HCT116 (cell line): Measurements from ENCODE around the gene CBX5. TPM values are rescaled to one million over a fixed set of nuclear protein-coding genes. Genes with fewer than 3 reads are reported as not detected.

Source experiments
- ATAC-seq: fragments of 200-7000 bp; cut with Tn5 transposase; 2 replicates; pipeline ENCODE4 v1.9.1; 2020; ENCODE audit warnings: mild to moderate bottlenecking, moderate library complexity
- BruUV-seq: library from RNA; stranded (reverse); fragments of 400-500 nt; replicated peaks from 2 replicates; lab custom pipeline; 2021; lab: Mats Ljungman, UMichigan
- CTCF ChIA-PET: fragments of 300-600 bp; sonication (Branson Sonifier 250); formaldehyde crosslinking; loops from one replicate; lab custom pipeline; 2021; ENCODE audit warnings: antibody characterized with exemption; lab: Charles Lee
- POLR2A ChIA-PET: fragments of 300-600, 350-600 bp; sonication (Branson Sonifier 250); formaldehyde crosslinking; loops from one replicate; lab custom pipeline; 2021; ENCODE audit warnings: antibody characterized with exemption; lab: Charles Lee
- RAD21 ChIA-PET, 2 experiments: fragments of 300-600 bp; sonication (Branson Sonifier 250); formaldehyde crosslinking; loops; one replicate each; lab custom pipeline; 2023; ENCODE audit warnings: low total read pairs in 2 of 2; ENCODE audit not compliant: uncharacterized antibody in 2 of 2, unreplicated experiment in 2 of 2, low non-redundant PET in 1 of 2; lab: Charles Lee
- DNase-seq: peaks from one replicate; pipeline ENCODE4 v3.0.0-alpha.2; 2010; ENCODE audit warnings: low read depth, low spot score
- H2AFZ ChIP-seq: fragments of 200-600 bp; shearing (Covaris generic), sonication (generic); 2 replicates; pipeline ENCODE4 v1.6.1; 2017; ENCODE audit warnings: low read depth, mixed run types, mixed read lengths, antibody characterized with exemption, low read length; ENCODE audit not compliant: poor library complexity, severe bottlenecking
- H3K27ac ChIP-seq: 2 replicates; pipeline ENCODE4 v1.5.1; 2012; ENCODE audit warnings: low read depth, low read length
- H3K27me3 ChIP-seq: fragments of 200-600 bp; sonication (generic); 2 replicates; pipeline ENCODE4 v1.6.1; 2016; ENCODE audit warnings: mixed run types, low read length, mixed read lengths; ENCODE audit not compliant: insufficient read depth
- H3K36me3 ChIP-seq, 2 experiments: fragments of 200-500 bp in 1 of 2; fragments of 200-600 bp in 1 of 2; sonication (Bioruptor generic) in 1 of 2; sonication (generic) in 1 of 2; 2 replicates each; pipeline versions ENCODE4 v1.5.1 to v1.6.1; 2014 to 2016; ENCODE audit warnings: low read length in 2 of 2, inconsistent platforms in 1 of 2, mixed read lengths in 1 of 2, mixed run types in 1 of 2; ENCODE audit not compliant: insufficient read depth in 2 of 2, control insufficient read depth in 1 of 2
- H3K4me1 ChIP-seq, 2 experiments: fragments of 200-600 bp in 1 of 2; sonication (generic) in 1 of 2; 2 replicates each; pipeline versions ENCODE4 v1.5.1 to v1.6.1; 2012 to 2017; ENCODE audit warnings: low read length in 2 of 2, inconsistent platforms in 1 of 2, mild to moderate bottlenecking in 1 of 2, mixed read lengths in 1 of 2, mixed run types in 1 of 2, moderate library complexity in 1 of 2; ENCODE audit not compliant: insufficient read depth in 2 of 2, control insufficient read depth in 1 of 2
- H3K4me2 ChIP-seq: fragments of 200-600 bp; sonication (generic); 2 replicates; pipeline ENCODE4 v1.6.1; 2017; ENCODE audit warnings: mixed run types, low read length, mixed read lengths
- H3K4me3 ChIP-seq, 2 experiments: fragments of 200-600 bp in 1 of 2; sonication (generic) in 1 of 2; replicated peaks in 1 of 2; 2 replicates each; pipeline ENCODE4 v1.5.1; 2011 to 2016; ENCODE audit warnings: low read length in 2 of 2, control low read depth in 1 of 2, low read depth in 1 of 2, mild to moderate bottlenecking in 1 of 2, mixed read lengths in 1 of 2, mixed run types in 1 of 2
- H3K79me2 ChIP-seq: fragments of 200-600 bp; sonication (generic); 2 replicates; pipeline ENCODE4 v1.6.1; 2017; ENCODE audit warnings: mild to moderate bottlenecking, mixed run types, low read length, moderate library complexity, mixed read lengths; ENCODE audit not compliant: insufficient read depth
- H3K9ac ChIP-seq: fragments of 200-600 bp; sonication (generic); 2 replicates; pipeline ENCODE4 v1.6.1; 2016; ENCODE audit warnings: low read length, mixed read lengths
- H3K9me2 ChIP-seq: fragments of 200-600 bp; sonication (generic), shearing (Covaris generic); 2 replicates; pipeline ENCODE4 v1.6.1; 2017; ENCODE audit warnings: mixed run types, mild to moderate bottlenecking, moderate library complexity; ENCODE audit not compliant: insufficient read depth
- H3K9me3 ChIP-seq, 2 experiments: fragments of 200-500 bp in 1 of 2; fragments of 200-600 bp in 1 of 2; sonication (Bioruptor generic) in 1 of 2; sonication (generic) in 1 of 2; 2 replicates each; pipeline ENCODE4 v1.6.1; 2014 to 2017; ENCODE audit warnings: low read length in 2 of 2, mixed read lengths in 2 of 2, inconsistent platforms in 1 of 2, low read depth in 1 of 2, mild to moderate bottlenecking in 1 of 2, mixed run types in 1 of 2, moderate library complexity in 1 of 2; ENCODE audit not compliant: control insufficient read depth in 1 of 2, insufficient read depth in 1 of 2
- H4K20me1 ChIP-seq: fragments of 200-600 bp; sonication (generic), shearing (Covaris generic); 2 replicates; pipeline ENCODE4 v1.6.1; 2017; ENCODE audit warnings: mixed run types, mild to moderate bottlenecking, moderate library complexity; ENCODE audit not compliant: insufficient read depth
- FOSL1 ChIP-seq: IDR thresholded peaks from 2 replicates; pipeline ENCODE4 v1.6.1; 2012; ENCODE audit warnings: low read depth
- SIN3A ChIP-seq: IDR thresholded peaks from 2 replicates; pipeline ENCODE4 v1.6.1; 2012; ENCODE audit warnings: low read depth
- SRF ChIP-seq: IDR thresholded peaks from 2 replicates; pipeline ENCODE4 v1.6.1; 2012; ENCODE audit warnings: low read depth
- TCF7L2 ChIP-seq: IDR thresholded peaks from 2 replicates; pipeline ENCODE4 v1.7.0; 2011; ENCODE audit warnings: borderline replicate concordance, inconsistent platforms; ENCODE audit not compliant: insufficient read depth, insufficient read length; ENCODE audit errors: extremely low read depth
- ZFX ChIP-seq: fragments of 450-650 bp; IDR thresholded peaks from 2 replicates; pipeline ENCODE4 v1.6.1; 2017
- intact Hi-C: fragments of 100-400 bp; cut with micrococcal nuclease; formaldehyde crosslinking; loops from 2 replicates; pipeline ENCODE4 v1.10.0; 2022
- total RNA-seq: library from RNA; stranded (reverse); gene quantifications from one replicate; pipeline ENCODE4 v1.2.1, GENCODE V29; 2021; ENCODE audit not compliant: unreplicated experiment
- TF ChIP-seq, protein P1 (sequence below): IDR thresholded peaks from 2 replicates; pipeline ENCODE4 v1.6.1; 2012; ENCODE audit warnings: low read depth

CBX5 gene
- total RNA-seq, 1 experiment from 2014 or later: 72.3 TPM

DNA sequence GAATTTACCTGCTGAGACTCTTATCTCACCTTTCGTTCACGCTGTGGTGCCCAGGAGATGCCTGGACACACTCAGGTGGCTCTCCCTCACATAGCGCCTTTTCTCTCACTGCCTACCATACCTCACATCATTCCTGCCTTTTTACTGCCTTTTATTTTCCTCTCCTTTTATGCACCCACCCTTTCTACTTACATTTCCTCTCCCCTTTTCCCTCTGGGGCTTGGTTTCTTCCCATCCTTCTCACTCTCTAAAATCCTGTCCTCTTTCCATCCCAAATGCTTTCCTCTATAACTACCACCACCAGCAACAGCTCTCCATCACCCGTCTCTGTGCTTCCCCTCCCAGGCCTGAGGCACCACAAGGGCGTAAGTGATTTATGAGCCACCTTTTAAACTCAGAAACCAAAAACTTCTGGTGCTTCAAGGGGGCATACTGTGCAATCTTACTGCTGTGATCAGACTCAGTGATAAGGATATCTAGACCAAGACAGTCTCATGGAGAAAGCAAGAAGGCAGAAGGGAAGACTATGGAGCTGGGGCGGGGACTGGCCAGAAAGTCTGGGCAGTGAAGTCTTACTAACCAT, 58.4 kb downstream of the CBX5 start:
- ChIA-PET CTCF (no interaction called here), RAD21 (no interaction called here), POLR2A (no interaction called here)

More for the DNA sequence above, 58.4 kb downstream of the CBX5 start:
- H3K4me3 ChIP-seq: no peak overlapping the region
- H3K36me3 ChIP-seq: no peaks in the 10 kb centered on the region
- TF ChIP-seq, protein P1, sequence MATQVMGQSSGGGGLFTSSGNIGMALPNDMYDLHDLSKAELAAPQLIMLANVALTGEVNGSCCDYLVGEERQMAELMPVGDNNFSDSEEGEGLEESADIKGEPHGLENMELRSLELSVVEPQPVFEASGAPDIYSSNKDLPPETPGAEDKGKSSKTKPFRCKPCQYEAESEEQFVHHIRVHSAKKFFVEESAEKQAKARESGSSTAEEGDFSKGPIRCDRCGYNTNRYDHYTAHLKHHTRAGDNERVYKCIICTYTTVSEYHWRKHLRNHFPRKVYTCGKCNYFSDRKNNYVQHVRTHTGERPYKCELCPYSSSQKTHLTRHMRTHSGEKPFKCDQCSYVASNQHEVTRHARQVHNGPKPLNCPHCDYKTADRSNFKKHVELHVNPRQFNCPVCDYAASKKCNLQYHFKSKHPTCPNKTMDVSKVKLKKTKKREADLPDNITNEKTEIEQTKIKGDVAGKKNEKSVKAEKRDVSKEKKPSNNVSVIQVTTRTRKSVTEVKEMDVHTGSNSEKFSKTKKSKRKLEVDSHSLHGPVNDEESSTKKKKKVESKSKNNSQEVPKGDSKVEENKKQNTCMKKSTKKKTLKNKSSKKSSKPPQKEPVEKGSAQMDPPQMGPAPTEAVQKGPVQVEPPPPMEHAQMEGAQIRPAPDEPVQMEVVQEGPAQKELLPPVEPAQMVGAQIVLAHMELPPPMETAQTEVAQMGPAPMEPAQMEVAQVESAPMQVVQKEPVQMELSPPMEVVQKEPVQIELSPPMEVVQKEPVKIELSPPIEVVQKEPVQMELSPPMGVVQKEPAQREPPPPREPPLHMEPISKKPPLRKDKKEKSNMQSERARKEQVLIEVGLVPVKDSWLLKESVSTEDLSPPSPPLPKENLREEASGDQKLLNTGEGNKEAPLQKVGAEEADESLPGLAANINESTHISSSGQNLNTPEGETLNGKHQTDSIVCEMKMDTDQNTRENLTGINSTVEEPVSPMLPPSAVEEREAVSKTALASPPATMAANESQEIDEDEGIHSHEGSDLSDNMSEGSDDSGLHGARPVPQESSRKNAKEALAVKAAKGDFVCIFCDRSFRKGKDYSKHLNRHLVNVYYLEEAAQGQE: no peak
- TF ChIP-seq FOSL1 (no peak), TCF7L2 (no peak), ZFX (no peak), SIN3A (no peak), SRF (no peak)
- TF ChIP-seq, all 23 proteins: peak for 0
- no peaks in the 10 kb centered on the region for H3K79me2 ChIP-seq
- no peaks in the 10 kb centered on the region for H3K9me3 ChIP-seq
- intact Hi-C loops: no loop called here
- H3K9me2 ChIP-seq: no peaks in the 10 kb centered on the region
- no peaks in the 10 kb centered on the region for H3K27me3 ChIP-seq
- BruUV-seq: no TSS peak
- H2AFZ ChIP-seq: no peak overlapping the region
- peaks cover 6 to 36% of the 10 kb centered on the region in 2 experiments for H3K4me1 ChIP-seq
- ATAC-seq (no peak), DNase-seq (no peak)
- no peak overlapping the region for H3K4me2 ChIP-seq
- H3K27ac ChIP-seq: no peak overlapping the region
- H4K20me1 ChIP-seq: no peaks in the 10 kb centered on the region
- H3K9ac ChIP-seq: no peak overlapping the region
